AG04450 (cell line): ENCODE data around the gene COA8. TPM values are rescaled to one million over a fixed set of nuclear protein-coding genes. Genes with fewer than 3 reads are reported as not detected.

Source experiments
- CTCF ChIA-PET: fragments of 300-600, 350-600 bp; formaldehyde crosslinking; extraction: SDS; loops from one replicate; lab custom pipeline; 2022; ENCODE audit warnings: antibody characterized with exemption, inconsistent platforms; lab: Charles Lee
- POLR2A ChIA-PET: fragments of 350-600 bp; formaldehyde crosslinking; extraction: SDS; loops from one replicate; lab custom pipeline; 2021; ENCODE audit warnings: antibody characterized with exemption, inconsistent platforms; lab: Yijun Ruan, JAX
- DNase-seq: peaks from one replicate; pipeline ENCODE4 v3.0.0-alpha.2; 2011; ENCODE audit warnings: low read depth, low spot score
- H3K27ac ChIP-seq: one replicate; pipeline ENCODE4 v1.5.1; 2012; ENCODE audit warnings: low read depth, low read length, control low read depth
- H3K27me3 ChIP-seq: one replicate; pipeline ENCODE4 v1.6.0; 2012; ENCODE audit warnings: low read length; ENCODE audit not compliant: control insufficient read depth, insufficient read depth
- H3K4me3 ChIP-seq: 2 replicates; pipeline ENCODE4 v1.5.1; 2011; ENCODE audit warnings: mild to moderate bottlenecking, low read depth, low read length, control low read depth
- H3K9me3 ChIP-seq: 2 replicates; pipeline ENCODE4 v1.5.1; 2012; ENCODE audit warnings: low read length; ENCODE audit not compliant: control insufficient read depth, insufficient read depth
- CTCF ChIP-seq: IDR thresholded peaks from 2 replicates; pipeline ENCODE4 v1.5.1; 2011; ENCODE audit warnings: low read depth, low read length, control low read depth, inconsistent platforms
- polyA plus RNA-seq: library from polyadenylated mRNA; depleted of rRNA; stranded (reverse); fragments of >200 nt; gene quantifications from 2 replicates; pipeline ENCODE4 v1.2.3, GENCODE V29; 2011

COA8 gene
- polyA plus RNA-seq, 1 experiment = 29.8 TPM

GRCh38 chr14:103520269-103520656, 42.5 kb upstream of the COA8 start:
- peaks cover 6% of the 10 kb centered on the region for H3K9me3 ChIP-seq
- ChIA-PET CTCF (interaction anchor here (1.4 kb wide), 1 partner anchor 10 kb away, joined by 5 read pairs; no protein-coding TSS in a partner anchor), POLR2A (interaction anchor here (1.0 kb wide), 1 partner anchor 9 kb away, joined by 4 read pairs; the partner anchor contains the start of gene TRMT61A)
- no peak for DNase-seq
- no peak for TF ChIP-seq CTCF
- peaks cover 20% of the 10 kb centered on the region for H3K27me3 ChIP-seq
- no peak overlapping the region for H3K27ac ChIP-seq
- no peak overlapping the region for H3K4me3 ChIP-seq

- ChIA-PET CTCF (interaction anchor here (0.7 to 1.4 kb wide), 4 partner anchors 9 to 34 kb away, joined by 3 to 5 read pairs (median 4); no protein-coding TSS in a partner anchor), POLR2A (interaction anchor here (0.8 to 1.0 kb wide), 2 partner anchors 8 to 26 kb away, joined by 4 to 5 read pairs; partner anchors contain the start of gene TRMT61A)
- TF ChIP-seq CTCF = peak; percentile 55
- H3K4me3 ChIP-seq = peak overlapping the region; percentile 41
- H3K27ac ChIP-seq = no peak overlapping the region
- no peak for DNase-seq
- H3K9me3 ChIP-seq = peaks cover 6% of the 10 kb centered on the region
- H3K27me3 ChIP-seq = peaks cover 20% of the 10 kb centered on the region
These were observed 41.9 kb upstream of the COA8 start for GRCh38 chr14:103520657-103521437.

GRCh38 chr14:103521438-103521950, 41.3 kb upstream of the COA8 start:
- Histone ChIP-seq H3K27me3 (peaks cover 20% of the 10 kb centered on the region), H3K4me3 (peak overlapping the region; percentile 53), H3K27ac (no peak overlapping the region), H3K9me3 (peaks cover 6% of the 10 kb centered on the region)
- ChIA-PET CTCF (interaction anchor here (0.7 to 1.4 kb wide), 4 partner anchors 9 to 35 kb away, joined by 3 to 5 read pairs (median 4); no protein-coding TSS in a partner anchor), POLR2A (interaction anchor here (0.8 to 1.0 kb wide), 2 partner anchors 7 to 26 kb away, joined by 4 to 5 read pairs; partner anchors contain the start of gene TRMT61A)
- no peak for TF ChIP-seq CTCF
- no peak for DNase-seq

- Histone ChIP-seq H3K4me3 (peak overlapping the region; percentile 53), H3K27me3 (peaks cover 20% of the 10 kb centered on the region), H3K9me3 (peaks cover 6% of the 10 kb centered on the region), H3K27ac (no peak overlapping the region)
- CTCF ChIA-PET = interaction anchor here (0.7 to 1.1 kb wide), 2 partner anchors 21 to 25 kb away, joined by 3 to 4 read pairs; no protein-coding TSS in a partner anchor
- no peak for TF ChIP-seq CTCF
- POLR2A ChIA-PET = interaction anchor here (1.0 kb wide), 1 partner anchor 39 kb away, joined by 3 read pairs; no protein-coding TSS in a partner anchor
- no peak for DNase-seq
These were observed 40.7 kb upstream of the COA8 start for GRCh38 chr14:103521951-103522563.
